HepG2 (cell line): ENCODE results near the gene PLEKHM2. TPM values are rescaled to one million over a fixed set of nuclear protein-coding genes. Genes with fewer than 3 reads are reported as not detected.

Experiments used
- FOXK2 ChIP-seq: fragments of 450-650 bp; IDR thresholded peaks from 2 replicates; pipeline ENCODE4 v1.6.1; 2016
- HIVEP1 ChIP-seq: sonication (generic); formaldehyde crosslinking; IDR thresholded peaks from 2 replicates; pipeline ENCODE4 v1.4.0; 2020; ENCODE audit warnings: mild to moderate bottlenecking, missing genetic modification reagents
- KDM5B ChIP-seq: sonication (generic); formaldehyde crosslinking; IDR thresholded peaks from 2 replicates; pipeline ENCODE4 v1.4.0; 2020; ENCODE audit warnings: missing genetic modification reagents, mild to moderate bottlenecking, borderline replicate concordance
- KLF15 ChIP-seq: sonication (generic); formaldehyde crosslinking; IDR thresholded peaks from 2 replicates; pipeline ENCODE4 v1.8.1; 2023; ENCODE audit warnings: borderline replicate concordance, mild to moderate bottlenecking, inconsistent platforms, missing genetic modification reagents, mixed read lengths
- PHB2 ChIP-seq: fragments of 450-650 bp; IDR thresholded peaks from 2 replicates; pipeline ENCODE4 v1.6.1; 2018; ENCODE audit not compliant: partially characterized antibody
- SETDB1 ChIP-seq: sonication (generic); formaldehyde crosslinking; IDR thresholded peaks from 2 replicates; pipeline ENCODE4 v1.5.1; 2020; ENCODE audit warnings: missing genetic modification reagents, mild to moderate bottlenecking, borderline replicate concordance
- SMAD9 ChIP-seq: sonication (generic); formaldehyde crosslinking; IDR thresholded peaks from 2 replicates; pipeline ENCODE4 v1.5.1; 2020; ENCODE audit warnings: mild to moderate bottlenecking, missing genetic modification reagents
- SRSF9 ChIP-seq: fragments of 200-400 bp; formaldehyde crosslinking; IDR thresholded peaks from 2 replicates; pipeline ENCODE4 v1.6.1; 2018; ENCODE audit warnings: borderline replicate concordance, mild to moderate bottlenecking, low read depth, low read length; ENCODE audit not compliant: insufficient read depth, poor library complexity, severe bottlenecking
- TEAD2 ChIP-seq: sonication (generic); formaldehyde crosslinking; IDR thresholded peaks from 2 replicates; pipeline ENCODE4 v1.9.0; 2021; ENCODE audit warnings: missing genetic modification reagents
- TP53 ChIP-seq: sonication (generic); formaldehyde crosslinking; conservative IDR thresholded peaks from 2 replicates; pipeline ENCODE4 v1.4.0; 2020; ENCODE audit warnings: missing genetic modification reagents
- ZKSCAN8 ChIP-seq: IDR thresholded peaks from 2 replicates; pipeline ENCODE4 v1.6.1; 2016; ENCODE audit warnings: borderline replicate concordance, missing genetic modification reagents, missing compliant biosample characterization
- ZNF430 ChIP-seq: sonication (generic); formaldehyde crosslinking; IDR thresholded peaks from 2 replicates; pipeline ENCODE4 v1.9.0; 2021; ENCODE audit warnings: mild to moderate bottlenecking, missing genetic modification reagents
- ZNF530 ChIP-seq: sonication (generic); formaldehyde crosslinking; IDR thresholded peaks from 2 replicates; pipeline ENCODE4 v1.5.0; 2020; ENCODE audit warnings: low read depth, mild to moderate bottlenecking, missing genetic modification reagents
- ZNF678 ChIP-seq: sonication (generic); formaldehyde crosslinking; IDR thresholded peaks from 2 replicates; pipeline ENCODE4 v1.4.0; 2020; ENCODE audit warnings: mild to moderate bottlenecking, missing genetic modification reagents
- polyA plus RNA-seq, 8 experiments: library from polyadenylated mRNA; depleted of rRNA in 3 of 8; stranded (reverse) in 7 of 8; unstranded in 1 of 8; fragments of >200 nt; fragmentation: Illumina TruSeq in 4 of 8; extraction: Trizol in 4 of 8; gene quantifications; 2 replicates each; pipeline versions ENCODE4 v1.2.1 to v1.2.3, GENCODE V29; 2011 to 2016; ENCODE audit warnings: low read depth in 4 of 8, missing spikeins in 1 of 8, mixed read lengths in 1 of 8; ENCODE audit not compliant: insufficient read depth in 1 of 8
- total RNA-seq, 5 experiments: library from RNA; depleted of rRNA; stranded (reverse); fragments of >200 nt; fragmentation: Illumina TruSeq; extraction: Trizol; gene quantifications; 2 replicates each; pipeline ENCODE4 v1.2.3, GENCODE V29; 2016; ENCODE audit warnings: low read depth in 1 of 5
- TF ChIP-seq, protein P1 (sequence below): sonication (generic); formaldehyde crosslinking; IDR thresholded peaks from 2 replicates; pipeline ENCODE4 v1.5.0; 2020; ENCODE audit warnings: mild to moderate bottlenecking, missing genetic modification reagents, borderline replicate concordance
- TF ChIP-seq, protein P2 (sequence below): sonication (generic); formaldehyde crosslinking; IDR thresholded peaks from 2 replicates; pipeline ENCODE4 v1.8.1; 2023; ENCODE audit warnings: missing genetic modification reagents, mild to moderate bottlenecking, borderline replicate concordance
- TF ChIP-seq, protein P3 (sequence below): conservative IDR thresholded peaks from 2 replicates; pipeline ENCODE4 v1.6.1; 2018; ENCODE audit warnings: missing genetic modification reagents
- TF ChIP-seq, protein P4 (sequence below): sonication (generic); formaldehyde crosslinking; IDR thresholded peaks from 2 replicates; pipeline ENCODE4 v1.8.0; 2022; ENCODE audit warnings: mild to moderate bottlenecking, missing genetic modification reagents, borderline replicate concordance

PLEKHM2 gene
- total and polyA plus RNA-seq, 2 of the 13 experiments (the other 11 are each of a cell fraction or from before 2014, with no cell fraction given): 16.5 to 27.3 TPM

DNA sequence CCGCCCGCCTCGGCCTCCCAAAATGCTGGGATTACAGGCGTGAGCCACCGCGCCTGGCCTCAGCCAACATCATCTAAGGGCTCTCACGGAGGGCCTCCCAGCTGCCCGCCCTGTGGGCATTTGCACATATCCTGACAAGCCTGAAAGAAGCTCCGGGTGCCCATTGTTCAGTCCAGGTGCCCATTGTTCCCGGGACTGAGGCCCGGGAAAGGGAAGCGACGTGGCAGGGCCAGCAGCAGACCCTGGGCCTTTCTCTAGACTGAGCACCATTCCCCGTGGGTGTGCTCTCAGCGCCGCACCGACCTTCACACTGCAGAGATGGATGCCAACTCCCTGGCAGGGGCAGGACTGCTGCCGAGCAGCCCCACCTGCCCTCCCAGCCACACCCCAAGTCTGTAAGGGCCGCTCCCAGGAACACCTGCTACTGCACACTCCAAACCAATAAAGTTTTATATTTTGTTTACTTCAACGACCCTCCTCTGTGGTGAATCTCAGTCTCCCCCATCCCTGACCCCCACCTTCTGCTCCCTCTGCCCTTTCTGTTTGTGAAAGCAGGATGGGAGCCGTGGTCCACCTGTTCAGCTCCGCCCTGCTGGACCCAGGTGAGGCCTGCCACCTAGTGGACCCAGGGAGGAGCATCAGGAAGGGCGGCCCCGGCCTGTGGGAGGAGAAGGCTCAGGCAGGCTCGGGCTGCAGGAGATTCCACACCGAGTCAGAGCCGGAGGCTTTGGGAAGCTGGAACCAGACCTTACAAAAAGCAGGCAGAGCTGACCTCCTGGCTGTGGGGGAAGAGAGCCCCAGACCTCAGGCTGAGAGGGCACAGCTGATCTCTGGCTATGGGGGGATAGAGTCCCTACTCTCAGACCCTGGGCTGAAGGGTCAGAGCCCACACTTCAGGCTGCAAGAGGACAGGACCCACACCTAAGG is 57.1 kb downstream of the PLEKHM2 start (continued):
- TF ChIP-seq ZNF678 (no peak), FOXK2 (no peak), ZKSCAN8 (CRISPR knock-in tag) (no peak), HIVEP1 (CRISPR knock-in tag) (no peak), SRSF9 (no peak), PHB2 (no peak), TEAD2 (CRISPR knock-in tag) (no peak), KLF15 (CRISPR knock-in tag) (no peak), TP53 (no peak), ZNF530 (no peak), SMAD9 (no peak), SETDB1 (CRISPR knock-in tag) (no peak), KDM5B (CRISPR knock-in tag) (no peak), ZNF430 (CRISPR knock-in tag) (no peak)
- TF ChIP-seq, protein P1, sequence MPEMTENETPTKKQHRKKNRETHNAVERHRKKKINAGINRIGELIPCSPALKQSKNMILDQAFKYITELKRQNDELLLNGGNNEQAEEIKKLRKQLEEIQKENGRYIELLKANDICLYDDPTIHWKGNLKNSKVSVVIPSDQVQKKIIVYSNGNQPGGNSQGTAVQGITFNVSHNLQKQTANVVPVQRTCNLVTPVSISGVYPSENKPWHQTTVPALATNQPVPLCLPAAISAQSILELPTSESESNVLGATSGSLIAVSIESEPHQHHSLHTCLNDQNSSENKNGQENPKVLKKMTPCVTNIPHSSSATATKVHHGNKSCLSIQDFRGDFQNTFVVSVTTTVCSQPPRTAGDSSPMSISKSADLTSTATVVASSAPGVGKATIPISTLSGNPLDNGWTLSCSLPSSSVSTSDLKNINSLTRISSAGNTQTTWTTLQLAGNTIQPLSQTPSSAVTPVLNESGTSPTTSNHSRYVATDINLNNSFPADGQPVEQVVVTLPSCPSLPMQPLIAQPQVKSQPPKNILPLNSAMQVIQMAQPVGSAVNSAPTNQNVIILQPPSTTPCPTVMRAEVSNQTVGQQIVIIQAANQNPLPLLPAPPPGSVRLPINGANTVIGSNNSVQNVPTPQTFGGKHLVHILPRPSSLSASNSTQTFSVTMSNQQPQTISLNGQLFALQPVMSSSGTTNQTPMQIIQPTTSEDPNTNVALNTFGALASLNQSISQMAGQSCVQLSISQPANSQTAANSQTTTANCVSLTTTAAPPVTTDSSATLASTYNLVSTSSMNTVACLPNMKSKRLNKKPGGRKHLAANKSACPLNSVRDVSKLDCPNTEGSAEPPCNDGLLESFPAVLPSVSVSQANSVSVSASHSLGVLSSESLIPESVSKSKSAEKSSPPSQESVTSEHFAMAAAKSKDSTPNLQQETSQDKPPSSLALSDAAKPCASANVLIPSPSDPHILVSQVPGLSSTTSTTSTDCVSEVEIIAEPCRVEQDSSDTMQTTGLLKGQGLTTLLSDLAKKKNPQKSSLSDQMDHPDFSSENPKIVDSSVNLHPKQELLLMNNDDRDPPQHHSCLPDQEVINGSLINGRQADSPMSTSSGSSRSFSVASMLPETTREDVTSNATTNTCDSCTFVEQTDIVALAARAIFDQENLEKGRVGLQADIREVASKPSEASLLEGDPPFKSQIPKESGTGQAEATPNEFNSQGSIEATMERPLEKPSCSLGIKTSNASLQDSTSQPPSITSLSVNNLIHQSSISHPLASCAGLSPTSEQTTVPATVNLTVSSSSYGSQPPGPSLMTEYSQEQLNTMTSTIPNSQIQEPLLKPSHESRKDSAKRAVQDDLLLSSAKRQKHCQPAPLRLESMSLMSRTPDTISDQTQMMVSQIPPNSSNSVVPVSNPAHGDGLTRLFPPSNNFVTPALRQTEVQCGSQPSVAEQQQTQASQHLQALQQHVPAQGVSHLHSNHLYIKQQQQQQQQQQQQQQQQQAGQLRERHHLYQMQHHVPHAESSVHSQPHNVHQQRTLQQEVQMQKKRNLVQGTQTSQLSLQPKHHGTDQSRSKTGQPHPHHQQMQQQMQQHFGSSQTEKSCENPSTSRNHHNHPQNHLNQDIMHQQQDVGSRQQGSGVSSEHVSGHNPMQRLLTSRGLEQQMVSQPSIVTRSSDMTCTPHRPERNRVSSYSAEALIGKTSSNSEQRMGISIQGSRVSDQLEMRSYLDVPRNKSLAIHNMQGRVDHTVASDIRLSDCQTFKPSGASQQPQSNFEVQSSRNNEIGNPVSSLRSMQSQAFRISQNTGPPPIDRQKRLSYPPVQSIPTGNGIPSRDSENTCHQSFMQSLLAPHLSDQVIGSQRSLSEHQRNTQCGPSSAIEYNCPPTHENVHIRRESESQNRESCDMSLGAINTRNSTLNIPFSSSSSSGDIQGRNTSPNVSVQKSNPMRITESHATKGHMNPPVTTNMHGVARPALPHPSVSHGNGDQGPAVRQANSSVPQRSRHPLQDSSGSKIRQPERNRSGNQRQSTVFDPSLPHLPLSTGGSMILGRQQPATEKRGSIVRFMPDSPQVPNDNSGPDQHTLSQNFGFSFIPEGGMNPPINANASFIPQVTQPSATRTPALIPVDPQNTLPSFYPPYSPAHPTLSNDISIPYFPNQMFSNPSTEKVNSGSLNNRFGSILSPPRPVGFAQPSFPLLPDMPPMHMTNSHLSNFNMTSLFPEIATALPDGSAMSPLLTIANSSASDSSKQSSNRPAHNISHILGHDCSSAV: no peak
- TF ChIP-seq, protein P2, sequence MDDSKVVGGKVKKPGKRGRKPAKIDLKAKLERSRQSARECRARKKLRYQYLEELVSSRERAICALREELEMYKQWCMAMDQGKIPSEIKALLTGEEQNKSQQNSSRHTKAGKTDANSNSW (CRISPR knock-in tag): no peak
- TF ChIP-seq, protein P3, sequence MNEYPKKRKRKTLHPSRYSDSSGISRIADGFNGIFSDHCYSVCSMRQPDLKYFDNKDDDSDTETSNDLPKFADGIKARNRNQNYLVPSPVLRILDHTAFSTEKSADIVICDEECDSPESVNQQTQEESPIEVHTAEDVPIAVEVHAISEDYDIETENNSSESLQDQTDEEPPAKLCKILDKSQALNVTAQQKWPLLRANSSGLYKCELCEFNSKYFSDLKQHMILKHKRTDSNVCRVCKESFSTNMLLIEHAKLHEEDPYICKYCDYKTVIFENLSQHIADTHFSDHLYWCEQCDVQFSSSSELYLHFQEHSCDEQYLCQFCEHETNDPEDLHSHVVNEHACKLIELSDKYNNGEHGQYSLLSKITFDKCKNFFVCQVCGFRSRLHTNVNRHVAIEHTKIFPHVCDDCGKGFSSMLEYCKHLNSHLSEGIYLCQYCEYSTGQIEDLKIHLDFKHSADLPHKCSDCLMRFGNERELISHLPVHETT (CRISPR knock-in tag): no peak
- TF ChIP-seq, protein P4, sequence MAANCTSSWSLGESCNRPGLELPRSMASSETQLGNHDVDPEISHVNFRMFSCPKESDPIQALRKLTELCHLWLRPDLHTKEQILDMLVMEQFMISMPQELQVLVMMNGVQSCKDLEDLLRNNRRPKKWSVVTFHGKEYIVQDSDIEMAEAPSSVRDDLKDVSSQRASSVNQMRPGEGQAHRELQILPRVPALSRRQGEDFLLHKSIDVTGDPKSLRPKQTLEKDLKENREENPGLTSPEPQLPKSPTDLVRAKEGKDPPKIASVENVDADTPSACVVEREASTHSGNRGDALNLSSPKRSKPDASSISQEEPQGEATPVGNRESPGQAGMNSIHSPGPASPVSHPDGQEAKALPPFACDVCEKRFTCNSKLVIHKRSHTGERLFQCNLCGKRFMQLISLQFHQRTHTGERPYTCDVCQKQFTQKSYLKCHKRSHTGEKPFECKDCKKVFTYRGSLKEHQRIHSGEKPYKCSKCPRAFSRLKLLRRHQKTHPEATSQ (CRISPR knock-in tag): no peak
